Smooth muscle cell (in vitro differentiated cells): ENCODE data around the gene CPVL. TPM values are rescaled to one million over a fixed set of nuclear protein-coding genes. Genes with fewer than 3 reads are reported as not detected.

ENCODE experiments used
- DNase-seq: peaks from one replicate; lab custom pipeline; 2025; ENCODE audit not compliant: unreplicated experiment; lab: John Stamatoyannopoulos, UW
- H2AFZ ChIP-seq: fragments of 200-600 bp; sonication (generic); 2 replicates; pipeline ENCODE4 v1.6.0; 2016; ENCODE audit warnings: antibody characterized with exemption, low read depth, mild to moderate bottlenecking
- H3F3A ChIP-seq: fragments of 200-600 bp; sonication (generic); 2 replicates; pipeline ENCODE4 v1.6.0; 2017; ENCODE audit warnings: antibody characterized with exemption, low read depth
- H3K27ac ChIP-seq: fragments of 200-600 bp; sonication (generic); 2 replicates; pipeline ENCODE4 v1.5.1; 2016; ENCODE audit warnings: low read depth, mild to moderate bottlenecking
- H3K27me3 ChIP-seq: fragments of 200-600 bp; sonication (generic); 2 replicates; pipeline ENCODE4 v1.6.1; 2016; ENCODE audit warnings: low read depth, mild to moderate bottlenecking
- H3K36me3 ChIP-seq: fragments of 200-600 bp; sonication (generic); 2 replicates; pipeline ENCODE4 v1.5.1; 2016; ENCODE audit warnings: low read depth
- H3K4me1 ChIP-seq: fragments of 200-600 bp; sonication (generic); 2 replicates; pipeline ENCODE4 v1.5.1; 2016; ENCODE audit warnings: low read depth
- H3K4me2 ChIP-seq: fragments of 200-600 bp; sonication (generic); 2 replicates; pipeline ENCODE4 v1.6.0; 2016; ENCODE audit warnings: mild to moderate bottlenecking
- H3K4me3 ChIP-seq: fragments of 200-600 bp; sonication (generic); 2 replicates; pipeline ENCODE4 v1.5.1; 2016; ENCODE audit warnings: mild to moderate bottlenecking
- H3K79me2 ChIP-seq: fragments of 200-600 bp; sonication (generic); 2 replicates; pipeline ENCODE4 v1.6.0; 2016; ENCODE audit warnings: low read depth, mild to moderate bottlenecking
- H3K9ac ChIP-seq: fragments of 200-600 bp; sonication (generic); 2 replicates; pipeline ENCODE4 v1.6.0; 2016; ENCODE audit warnings: low read depth
- H3K9me3 ChIP-seq: fragments of 200-600 bp; sonication (generic); replicated peaks from 2 replicates; pipeline ENCODE4 v1.5.1; 2016; ENCODE audit warnings: low read depth
- H4K20me1 ChIP-seq: fragments of 200-600 bp; sonication (generic); 2 replicates; pipeline ENCODE4 v1.6.0; 2016; ENCODE audit warnings: low read depth
- CTCF ChIP-seq: fragments of 200-600 bp; sonication (generic); IDR thresholded peaks from 2 replicates; pipeline ENCODE4 v1.5.1; 2017; ENCODE audit warnings: borderline replicate concordance, mild to moderate bottlenecking, antibody characterized with exemption; ENCODE audit not compliant: insufficient read depth, poor library complexity, severe bottlenecking
- WGBS: methylation state at CpG from one replicate; pipeline ENCODE4 v1.1.7; 2016; ENCODE audit warnings: low lambda C conversion rate; 5-methylcytosine and 5-hydroxymethylcytosine counted together
- polyA plus RNA-seq: library from polyadenylated mRNA; unstranded; fragments of >200 nt; fragmentation: Nextera tagmentation; extraction: Ambion mirVana; gene quantifications from 2 replicates; pipeline ENCODE4 v1.2.1, GENCODE V29; 2016
- total RNA-seq: library from RNA; depleted of rRNA; stranded (reverse); fragments of >200 nt; gene quantifications from 2 replicates; pipeline ENCODE4 v1.2.3, GENCODE V29; 2014

Gene CPVL
- total and polyA plus RNA-seq, 2 experiments from 2014 or later: 7.2 to 29.8 TPM

- WGBS: 97% methylated on average over 6 of the region's 6 CpGs
- H3K4me3 ChIP-seq: no peak overlapping the region
- H2AFZ ChIP-seq: no peak overlapping the region
Observed at GRCh38 chr7:29022291-29022988, 123.9 kb downstream of the CPVL start.

GRCh38 chr7:29019896-29020295, 126.4 kb downstream of the CPVL start:
- Histone ChIP-seq H3K4me2 (no peak overlapping the region), H3K36me3 (no peaks in the 10 kb centered on the region), H3K27ac (no peak overlapping the region), H3K9me3 (peaks cover 3% of the 10 kb centered on the region), H4K20me1 (no peaks in the 10 kb centered on the region), H3K9ac (no peak overlapping the region), H3K79me2 (no peaks in the 10 kb centered on the region), H3K27me3 (no peaks in the 10 kb centered on the region), H3K4me3 (no peak overlapping the region), H3K4me1 (no peaks in the 10 kb centered on the region), H2AFZ (no peak overlapping the region), H3F3A (no peaks in the 10 kb centered on the region)
- TF ChIP-seq CTCF: no peak
- WGBS: 93% methylated on average over 5 of the region's 5 CpGs
- DNase-seq: no peak

More at GRCh38 chr7:29022291-29022988, 123.9 kb downstream of the CPVL start:
- H4K20me1 ChIP-seq: no peaks in the 10 kb centered on the region
- no peaks in the 10 kb centered on the region for H3K4me1 ChIP-seq
- no peak overlapping the region for H3K27ac ChIP-seq
- no peak overlapping the region for H3K9ac ChIP-seq
- H3K27me3 ChIP-seq: no peaks in the 10 kb centered on the region
- H3F3A ChIP-seq: no peaks in the 10 kb centered on the region
- no peaks in the 10 kb centered on the region for H3K36me3 ChIP-seq
- TF ChIP-seq CTCF: no peak
- H3K9me3 ChIP-seq: peaks cover 6% of the 10 kb centered on the region
- DNase-seq: no peak
- no peak overlapping the region for H3K4me2 ChIP-seq
- no peaks in the 10 kb centered on the region for H3K79me2 ChIP-seq

GRCh38 chr7:29019387-29019786, 127.0 kb downstream of the CPVL start:
- WGBS: 87% methylated on average over 6 of the region's 6 CpGs
- DNase-seq: no peak
- no peaks in the 10 kb centered on the region for H3K9me3 ChIP-seq
- no peaks in the 10 kb centered on the region for H3K79me2 ChIP-seq
- no peaks in the 10 kb centered on the region for H3K4me1 ChIP-seq
- no peak overlapping the region for H3K9ac ChIP-seq
- no peak overlapping the region for H2AFZ ChIP-seq
- H3F3A ChIP-seq: no peaks in the 10 kb centered on the region
- H3K4me2 ChIP-seq: no peak overlapping the region
- H3K27ac ChIP-seq: no peak overlapping the region
- no peak overlapping the region for H3K4me3 ChIP-seq
- H3K27me3 ChIP-seq: no peaks in the 10 kb centered on the region
- no peaks in the 10 kb centered on the region for H4K20me1 ChIP-seq
- no peaks in the 10 kb centered on the region for H3K36me3 ChIP-seq
- TF ChIP-seq CTCF: no peak

- Histone ChIP-seq H2AFZ (no peak overlapping the region), H3K9me3 (no peaks in the 10 kb centered on the region), H3K4me3 (no peak overlapping the region), H3K4me1 (no peaks in the 10 kb centered on the region), H3K4me2 (no peak overlapping the region), H3K27ac (no peak overlapping the region), H3K36me3 (no peaks in the 10 kb centered on the region), H3K27me3 (no peaks in the 10 kb centered on the region), H3K9ac (no peak overlapping the region), H4K20me1 (no peaks in the 10 kb centered on the region), H3F3A (no peaks in the 10 kb centered on the region), H3K79me2 (no peaks in the 10 kb centered on the region)
- no peak for DNase-seq
- TF ChIP-seq CTCF: no peak
- WGBS: 96% methylated on average over 2 of the region's 2 CpGs
Observed at GRCh38 chr7:29017713-29018112, 128.6 kb downstream of the CPVL start.
